Measurements from ENCODE around the gene SBF2. TPM values are rescaled to one million over a fixed set of nuclear protein-coding genes. Genes with fewer than 3 reads are reported as not detected.

SBF2 gene

GRCh38 chr11:9732453-9732852 is 561.6 kb downstream of the SBF2 start:
- H3K27me3 ChIP-seq (ENCODE audit: control insufficient read depth in 1 of 2, insufficient read depth in 1 of 2, low read length in 2 of 2), result no peaks in the 10 kb centered on the region
- H3K23ac ChIP-seq (ENCODE audit: low read length in 2 of 2), result no peak overlapping the region
- no peak overlapping the region for H4K91ac ChIP-seq (ENCODE audit: low read length)
- no peak overlapping the region for H2AFZ ChIP-seq (ENCODE audit: low read depth, low read length)
- H3K9ac ChIP-seq (ENCODE audit: low read length), result no peak overlapping the region
- no peak overlapping the region for H3K4me3 ChIP-seq (ENCODE audit: insufficient read depth in 1 of 2, low read depth in 1 of 2, low read length in 2 of 2)
- no peak overlapping the region for H2BK12ac ChIP-seq (ENCODE audit: low read length in 2 of 2)
- no peak overlapping the region for H2BK120ac ChIP-seq (ENCODE audit: low read depth, low read length)
- H2BK5ac ChIP-seq (ENCODE audit: low read depth, low read length, poor library complexity, severe bottlenecking), result no peak overlapping the region
- H3K27ac ChIP-seq (ENCODE audit: low read length, poor library complexity, severe bottlenecking), result no peak overlapping the region
- H3K4me2 ChIP-seq (ENCODE audit: low read length, poor library complexity, severe bottlenecking), result no peak overlapping the region
- no peaks in the 10 kb centered on the region for H3K4me1 ChIP-seq (ENCODE audit: control insufficient read depth, insufficient read depth, low read depth, low read length)
- H3K36me3 ChIP-seq (ENCODE audit: control insufficient read depth in 1 of 2, insufficient read depth in 2 of 2, low read depth in 1 of 2, low read length in 2 of 2), result peaks cover 8 to 97% of the 10 kb centered on the region in 2 experiments
- no peak for DNase-seq
- peaks cover 8% of the 10 kb centered on the region for H3K9me3 ChIP-seq (ENCODE audit: control insufficient read depth, low read length)
- H3K4ac ChIP-seq (ENCODE audit: low read depth in 1 of 2, low read length in 2 of 2), result no peak overlapping the region
- no peak overlapping the region for H3K18ac ChIP-seq (ENCODE audit: low read depth in 1 of 2, low read length in 2 of 2)
- no peak overlapping the region for H2BK15ac ChIP-seq (ENCODE audit: low read depth, poor library complexity, severe bottlenecking)
- H3K14ac ChIP-seq (ENCODE audit: low read length in 2 of 2), result no peak overlapping the region
- no peak overlapping the region for H4K8ac ChIP-seq (ENCODE audit: low read length)
- WGBS, result 92% methylated on average over 11 of the region's 11 CpGs
- no peak overlapping the region for H2AK5ac ChIP-seq (ENCODE audit: low read length, severe bottlenecking)
- H3K79me1 ChIP-seq (replicated peaks; ENCODE audit: low read length, poor library complexity, severe bottlenecking), result peaks cover 26% of the 10 kb centered on the region

- peaks cover 8% of the 10 kb centered on the region for H3K9me3 ChIP-seq (ENCODE audit: control insufficient read depth, low read length)
- no peak overlapping the region for H2BK12ac ChIP-seq (ENCODE audit: low read length in 2 of 2)
- no peak overlapping the region for H2BK120ac ChIP-seq (ENCODE audit: low read depth, low read length)
- DNase-seq, result no peak
- no peak overlapping the region for H2AFZ ChIP-seq (ENCODE audit: low read depth, low read length)
- no peaks in the 10 kb centered on the region for H3K4me1 ChIP-seq (ENCODE audit: control insufficient read depth, insufficient read depth, low read depth, low read length)
- no peak overlapping the region for H3K9ac ChIP-seq (ENCODE audit: low read length)
- H3K36me3 ChIP-seq (ENCODE audit: control insufficient read depth in 1 of 2, insufficient read depth in 2 of 2, low read depth in 1 of 2, low read length in 2 of 2), result peaks cover 8 to 86% of the 10 kb centered on the region in 2 experiments
- H2BK15ac ChIP-seq (ENCODE audit: low read depth, poor library complexity, severe bottlenecking), result no peak overlapping the region
- no peak overlapping the region for H3K4me3 ChIP-seq (ENCODE audit: insufficient read depth in 1 of 2, low read depth in 1 of 2, low read length in 2 of 2)
- no peak overlapping the region for H4K8ac ChIP-seq (ENCODE audit: low read length)
- peaks cover 18% of the 10 kb centered on the region for H3K79me1 ChIP-seq (replicated peaks; ENCODE audit: low read length, poor library complexity, severe bottlenecking)
- H3K27ac ChIP-seq (ENCODE audit: low read length, poor library complexity, severe bottlenecking), result no peak overlapping the region
- no peak overlapping the region for H3K4me2 ChIP-seq (ENCODE audit: low read length, poor library complexity, severe bottlenecking)
- no peak overlapping the region for H3K4ac ChIP-seq (ENCODE audit: low read depth in 1 of 2, low read length in 2 of 2)
- no peak overlapping the region for H3K23ac ChIP-seq (ENCODE audit: low read length in 2 of 2)
- H4K91ac ChIP-seq (ENCODE audit: low read length), result no peak overlapping the region
- no peak overlapping the region for H2BK5ac ChIP-seq (ENCODE audit: low read depth, low read length, poor library complexity, severe bottlenecking)
- no peak overlapping the region for H3K14ac ChIP-seq (ENCODE audit: low read length in 2 of 2)
- H3K18ac ChIP-seq (ENCODE audit: low read depth in 1 of 2, low read length in 2 of 2), result no peak overlapping the region
- H3K27me3 ChIP-seq (ENCODE audit: control insufficient read depth in 1 of 2, insufficient read depth in 1 of 2, low read length in 2 of 2), result no peaks in the 10 kb centered on the region
- 100% methylated on average over 1 of the region's 1 CpG for WGBS
- no peak overlapping the region for H2AK5ac ChIP-seq (ENCODE audit: low read length, severe bottlenecking)
These were observed 562.8 kb downstream of the SBF2 start for GRCh38 chr11:9731256-9731655.

Small RNAs within 50 kb of the gene (small RNA-seq; reads per million reads assigned to genes)
- gene AC080023.2 (ENCODE audit: low read depth), result not detected
- gene RNU7-28P (ENCODE audit: low read depth), result not detected

Measured in mesenchymal stem cell (in vitro differentiated cells and primary cell).